IPS-15b (cell line): ENCODE results near the gene ANO4.
"Not testable (repeated sequence)": the region's sequence is repeated elsewhere in the genome, so short reads cannot be mapped to it uniquely, and the experiment has no call there.

Source experiments
- H3K27me3 ChIP-seq: one replicate; pipeline ENCODE4 v1.6.1; 2013; ENCODE audit warnings: low read length; ENCODE audit not compliant: control insufficient read depth, insufficient read depth
- H3K36me3 ChIP-seq: one replicate; pipeline ENCODE4 v1.6.1; 2013; ENCODE audit warnings: low read length; ENCODE audit not compliant: control insufficient read depth, insufficient read depth
- H3K4me1 ChIP-seq: one replicate; pipeline ENCODE4 v1.6.1; 2013; ENCODE audit warnings: mild to moderate bottlenecking, low read length; ENCODE audit not compliant: control insufficient read depth, insufficient read depth
- H3K4me3 ChIP-seq: one replicate; pipeline ENCODE4 v1.5.1; 2013; ENCODE audit warnings: low read depth, low read length
- H3K9ac ChIP-seq: one replicate; pipeline ENCODE4 v1.6.1; 2013; ENCODE audit warnings: low read depth, mild to moderate bottlenecking, low read length
- H3K9me3 ChIP-seq: one replicate; pipeline ENCODE4 v1.6.1; 2013; ENCODE audit warnings: mild to moderate bottlenecking, low read length; ENCODE audit not compliant: control insufficient read depth, insufficient read depth

Gene ANO4

GRCh38 chr12:100927826-100928225 is 133.2 kb downstream of the ANO4 start:
- no peak overlapping the region for H3K4me3 ChIP-seq
- no peaks in the 10 kb centered on the region for H3K27me3 ChIP-seq
- H3K9me3 ChIP-seq: no peaks in the 10 kb centered on the region
- no peaks in the 10 kb centered on the region for H3K36me3 ChIP-seq
- no peaks in the 10 kb centered on the region for H3K4me1 ChIP-seq
- no peak overlapping the region for H3K9ac ChIP-seq

DNA sequence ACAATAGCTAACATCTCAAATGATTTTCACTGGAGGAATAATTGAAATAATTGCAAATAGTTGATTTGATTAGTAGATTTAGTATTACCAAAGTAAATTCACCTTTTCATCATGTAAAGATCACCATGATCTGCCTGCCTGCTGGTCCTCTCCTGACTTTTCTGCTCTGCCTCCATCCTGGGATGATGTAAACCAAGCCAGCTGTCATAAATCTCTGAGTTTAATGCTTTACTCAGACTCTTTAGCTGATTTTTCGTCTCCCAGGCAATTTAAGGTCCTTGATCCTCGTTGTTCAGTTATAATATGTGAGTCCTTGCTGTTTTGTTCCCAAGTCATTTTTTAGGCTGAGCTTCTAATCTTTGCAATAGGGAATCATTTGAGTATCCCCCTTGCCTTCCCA is 138.0 kb downstream of the ANO4 start:
- no peak overlapping the region for H3K4me3 ChIP-seq
- no peaks in the 10 kb centered on the region for H3K9me3 ChIP-seq
- no peak overlapping the region for H3K9ac ChIP-seq
- no peaks in the 10 kb centered on the region for H3K27me3 ChIP-seq
- H3K4me1 ChIP-seq: no peaks in the 10 kb centered on the region
- H3K36me3 ChIP-seq: no peaks in the 10 kb centered on the region

- H3K4me3 ChIP-seq: not testable (repeated sequence)
Observed at GRCh38 chr12:100933531-100933930, 139.0 kb downstream of the ANO4 start.

DNA sequence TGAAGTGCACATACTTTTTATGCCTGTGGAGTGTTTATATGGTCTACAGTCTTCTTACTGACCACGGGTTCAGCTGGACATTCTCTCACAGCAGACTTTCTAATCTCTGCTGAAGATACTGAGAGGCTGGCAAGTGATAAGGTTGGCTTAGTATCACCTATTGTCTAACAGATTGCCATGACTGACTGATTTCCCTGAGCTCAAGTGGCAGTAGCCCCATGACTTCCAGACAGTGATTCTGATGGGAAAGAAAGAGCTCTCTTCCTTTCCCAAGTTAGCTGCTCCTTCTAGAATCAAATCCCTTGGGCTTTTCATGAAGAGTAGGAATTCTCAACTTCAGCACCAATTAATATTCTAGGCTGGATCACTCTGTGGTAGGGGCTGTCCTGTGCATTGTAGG is 141.4 kb downstream of the ANO4 start:
- Histone ChIP-seq H3K27me3 (no peaks in the 10 kb centered on the region), H3K36me3 (no peaks in the 10 kb centered on the region), H3K4me3 (no peak overlapping the region), H3K9ac (no peak overlapping the region), H3K4me1 (no peaks in the 10 kb centered on the region), H3K9me3 (no peaks in the 10 kb centered on the region)

More at GRCh38 chr12:100933531-100933930, 139.0 kb downstream of the ANO4 start:
- H3K27me3 ChIP-seq, H3K4me1 ChIP-seq, H3K9ac ChIP-seq, H3K36me3 ChIP-seq, H3K9me3 ChIP-seq: not testable (repeated sequence)

DNA sequence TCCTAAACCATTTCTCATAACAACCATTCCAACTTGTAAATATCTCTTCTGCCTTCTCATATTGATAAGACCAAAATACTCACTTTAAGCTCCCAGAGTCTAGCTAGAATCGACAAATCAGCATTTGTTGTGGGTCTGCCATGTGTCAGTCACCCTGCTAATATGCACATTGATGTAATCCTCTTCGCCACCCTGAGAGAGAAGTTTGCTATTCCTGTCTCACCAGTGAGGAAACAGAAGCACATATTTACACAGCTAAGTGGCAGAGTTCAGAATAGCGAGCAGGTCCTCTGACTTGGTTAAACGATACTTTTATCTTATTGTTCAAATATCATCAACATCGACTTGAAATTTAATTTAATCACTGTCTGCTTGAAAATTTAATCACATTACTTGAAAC is 142.1 kb downstream of the ANO4 start:
- H3K27me3 ChIP-seq: no peaks in the 10 kb centered on the region
- H3K36me3 ChIP-seq: no peaks in the 10 kb centered on the region
- H3K4me1 ChIP-seq: no peaks in the 10 kb centered on the region
- no peak overlapping the region for H3K9ac ChIP-seq
- H3K4me3 ChIP-seq: no peak overlapping the region
- no peaks in the 10 kb centered on the region for H3K9me3 ChIP-seq

DNA sequence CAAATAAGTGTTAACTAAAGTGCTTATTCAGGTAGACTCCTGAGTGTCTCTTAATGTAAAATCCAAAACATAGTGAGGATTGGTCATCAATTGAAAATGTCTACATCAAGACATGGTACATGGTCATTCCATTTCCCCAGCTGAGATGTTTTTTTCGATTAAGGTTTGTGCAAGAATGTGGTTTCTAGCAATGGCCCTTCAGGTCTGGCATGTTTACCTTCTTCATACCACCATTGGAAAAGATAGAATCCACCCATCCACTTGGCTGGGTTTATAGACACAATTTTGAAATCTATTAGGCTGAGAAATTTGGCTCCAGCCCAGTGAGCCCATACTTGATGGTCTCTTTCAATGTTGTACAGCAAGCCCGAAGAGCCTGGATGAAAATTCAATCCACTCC is 145.9 kb downstream of the ANO4 start:
- H3K36me3 ChIP-seq: no peaks in the 10 kb centered on the region
- no peaks in the 10 kb centered on the region for H3K4me1 ChIP-seq
- no peak overlapping the region for H3K4me3 ChIP-seq
- H3K9me3 ChIP-seq: no peaks in the 10 kb centered on the region
- no peaks in the 10 kb centered on the region for H3K27me3 ChIP-seq
- H3K9ac ChIP-seq: no peak overlapping the region

DNA sequence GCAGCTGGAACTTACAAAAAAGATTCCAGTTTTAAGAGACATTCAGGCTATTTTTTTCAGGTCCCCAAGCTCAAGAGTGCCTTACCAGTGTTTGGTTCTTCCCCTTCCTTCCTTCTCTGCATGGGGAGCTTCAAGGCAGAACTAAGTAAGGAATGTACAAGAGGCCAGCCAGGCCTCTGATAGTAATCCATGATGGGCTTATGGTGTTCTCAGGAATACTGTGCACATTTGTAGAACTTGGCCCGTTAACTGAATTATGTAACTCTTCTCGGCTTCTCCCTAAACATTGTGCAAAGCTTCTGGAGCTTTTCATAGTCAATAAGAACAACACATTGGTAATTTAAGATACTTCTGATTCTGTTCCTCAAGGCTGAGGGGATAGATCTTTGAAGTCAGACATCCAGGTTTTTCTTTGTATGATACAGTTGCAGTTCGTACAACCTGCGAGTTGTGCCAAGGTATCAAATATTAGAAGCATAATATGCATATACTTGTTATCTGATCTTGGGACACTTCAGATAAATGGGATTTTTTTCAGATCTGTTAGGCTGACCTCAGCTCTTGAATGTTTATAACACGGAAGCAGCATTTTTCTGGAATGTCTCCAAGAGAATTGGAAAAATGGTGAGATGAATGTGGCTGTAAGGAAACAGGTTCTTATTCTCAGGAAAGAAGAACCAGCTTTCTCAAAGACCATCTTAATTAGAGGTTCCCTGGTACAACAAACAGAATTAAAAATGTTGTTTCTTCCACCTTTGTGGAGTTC is 148.6 kb downstream of the ANO4 start:
- no peaks in the 10 kb centered on the region for H3K36me3 ChIP-seq
- no peak overlapping the region for H3K9ac ChIP-seq
- no peak overlapping the region for H3K4me3 ChIP-seq
- H3K9me3 ChIP-seq: no peaks in the 10 kb centered on the region
- no peaks in the 10 kb centered on the region for H3K27me3 ChIP-seq
- no peaks in the 10 kb centered on the region for H3K4me1 ChIP-seq

- Histone ChIP-seq H3K4me1 (peaks cover 28% of the 10 kb centered on the region), H3K36me3 (no peaks in the 10 kb centered on the region), H3K9ac (no peak overlapping the region), H3K27me3 (no peaks in the 10 kb centered on the region), H3K9me3 (no peaks in the 10 kb centered on the region), H3K4me3 (no peak overlapping the region)
Observed at GRCh38 chr12:100951756-100952155, 157.2 kb downstream of the ANO4 start.

- Histone ChIP-seq H3K9ac (peak overlapping the region; percentile 28), H3K4me3 (no peak overlapping the region), H3K4me1 (peaks cover 28% of the 10 kb centered on the region), H3K27me3 (no peaks in the 10 kb centered on the region), H3K9me3 (no peaks in the 10 kb centered on the region), H3K36me3 (no peaks in the 10 kb centered on the region)
Observed at GRCh38 chr12:100953217-100953616, 158.6 kb downstream of the ANO4 start.

- Histone ChIP-seq H3K27me3 (no peaks in the 10 kb centered on the region), H3K9me3 (no peaks in the 10 kb centered on the region), H3K4me3 (no peak overlapping the region), H3K36me3 (no peaks in the 10 kb centered on the region), H3K4me1 (peaks cover 28% of the 10 kb centered on the region), H3K9ac (no peak overlapping the region)
Observed at GRCh38 chr12:100953677-100954076, 159.1 kb downstream of the ANO4 start.

DNA sequence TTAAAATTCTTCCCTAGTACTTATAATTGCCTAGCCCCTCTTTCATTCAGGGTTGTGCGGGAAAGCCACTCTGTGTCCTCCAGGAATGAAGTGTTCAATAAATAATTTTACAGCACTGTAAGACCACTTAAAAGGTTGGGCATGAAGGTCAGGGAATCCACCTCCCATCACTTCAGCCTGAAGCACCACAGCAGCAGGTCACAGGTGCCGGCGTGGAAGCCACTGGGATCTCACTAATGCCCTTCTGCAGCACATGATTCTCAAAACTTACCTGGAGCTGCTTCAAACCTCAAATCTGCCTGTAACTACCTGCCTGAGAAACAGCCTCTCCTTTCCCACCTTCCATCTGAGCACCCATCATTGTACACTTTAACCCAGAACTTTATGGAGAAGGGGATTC is 159.5 kb downstream of the ANO4 start:
- Histone ChIP-seq H3K4me3 (no peak overlapping the region), H3K9me3 (no peaks in the 10 kb centered on the region), H3K9ac (no peak overlapping the region), H3K4me1 (peaks cover 28% of the 10 kb centered on the region), H3K27me3 (no peaks in the 10 kb centered on the region), H3K36me3 (no peaks in the 10 kb centered on the region)

DNA sequence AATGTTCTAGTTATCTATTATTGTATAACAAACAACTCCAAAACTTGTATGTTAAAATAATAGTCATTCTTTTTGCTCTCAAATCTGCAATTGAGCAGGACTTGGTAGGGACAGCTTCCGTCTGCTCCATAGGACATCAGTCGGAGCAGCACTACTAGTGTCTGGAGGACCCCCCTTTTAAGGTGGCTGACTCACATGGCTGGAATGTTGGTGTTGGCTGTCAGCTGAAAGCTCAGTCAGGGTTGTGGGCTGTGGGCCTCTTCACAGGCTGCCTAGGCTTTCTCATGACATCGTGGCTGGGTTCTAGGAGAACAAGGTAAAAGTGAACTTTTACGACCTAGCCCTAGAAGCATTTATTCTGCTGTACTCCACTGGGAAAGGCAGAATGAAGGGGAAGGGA is 160.6 kb downstream of the ANO4 start:
- no peaks in the 10 kb centered on the region for H3K36me3 ChIP-seq
- H3K9ac ChIP-seq: no peak overlapping the region

More for the DNA sequence above, 160.6 kb downstream of the ANO4 start:
- peaks cover 28% of the 10 kb centered on the region for H3K4me1 ChIP-seq
- no peaks in the 10 kb centered on the region for H3K9me3 ChIP-seq
- no peaks in the 10 kb centered on the region for H3K27me3 ChIP-seq
- no peak overlapping the region for H3K4me3 ChIP-seq
